ENCODE data around the gene CNGB1.
"Not testable (repeated sequence)": the region's sequence is repeated elsewhere in the genome, so short reads cannot be mapped to it uniquely, and the experiment has no call there.

Gene CNGB1

DNA sequence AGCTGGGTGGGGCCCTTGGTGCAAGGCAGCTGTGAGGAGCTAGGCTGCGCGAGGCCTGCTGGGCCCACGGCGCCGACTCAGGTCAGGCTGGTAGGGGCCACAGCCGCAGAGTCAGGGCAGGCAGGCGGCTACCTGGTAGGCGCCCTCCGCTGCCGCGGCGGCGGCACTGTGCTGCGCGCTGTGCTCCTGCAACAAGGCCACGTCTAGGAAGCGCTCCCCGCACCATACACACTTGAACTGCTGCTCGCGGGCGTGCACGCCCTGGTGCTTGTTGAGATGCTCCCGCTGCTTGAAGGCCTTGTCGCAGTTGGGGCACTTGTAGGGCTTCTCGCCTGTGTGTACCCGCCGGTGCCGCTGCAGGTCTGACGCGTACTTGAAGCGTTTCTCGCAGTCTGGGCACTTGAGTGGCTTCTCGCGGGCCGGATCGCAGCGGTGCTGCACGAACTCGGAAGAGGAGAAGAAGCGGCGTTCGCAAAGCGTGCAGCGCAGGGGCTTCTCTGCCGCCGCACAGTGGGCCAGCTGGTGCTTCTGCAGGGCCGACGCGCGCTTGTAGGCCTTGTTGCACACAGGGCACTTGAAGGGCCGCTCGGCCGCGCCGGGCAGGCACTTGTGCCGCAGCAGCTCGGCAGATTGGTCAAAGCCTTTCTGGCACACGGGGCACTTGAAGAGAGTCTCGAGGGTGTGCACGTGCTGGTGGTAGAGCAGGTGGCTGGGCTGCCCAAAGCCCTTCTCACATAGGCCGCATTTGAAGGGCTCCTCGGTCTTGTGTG is 25.7 kb upstream of the CNGB1 start:
- no peak for DNase-seq

DNA sequence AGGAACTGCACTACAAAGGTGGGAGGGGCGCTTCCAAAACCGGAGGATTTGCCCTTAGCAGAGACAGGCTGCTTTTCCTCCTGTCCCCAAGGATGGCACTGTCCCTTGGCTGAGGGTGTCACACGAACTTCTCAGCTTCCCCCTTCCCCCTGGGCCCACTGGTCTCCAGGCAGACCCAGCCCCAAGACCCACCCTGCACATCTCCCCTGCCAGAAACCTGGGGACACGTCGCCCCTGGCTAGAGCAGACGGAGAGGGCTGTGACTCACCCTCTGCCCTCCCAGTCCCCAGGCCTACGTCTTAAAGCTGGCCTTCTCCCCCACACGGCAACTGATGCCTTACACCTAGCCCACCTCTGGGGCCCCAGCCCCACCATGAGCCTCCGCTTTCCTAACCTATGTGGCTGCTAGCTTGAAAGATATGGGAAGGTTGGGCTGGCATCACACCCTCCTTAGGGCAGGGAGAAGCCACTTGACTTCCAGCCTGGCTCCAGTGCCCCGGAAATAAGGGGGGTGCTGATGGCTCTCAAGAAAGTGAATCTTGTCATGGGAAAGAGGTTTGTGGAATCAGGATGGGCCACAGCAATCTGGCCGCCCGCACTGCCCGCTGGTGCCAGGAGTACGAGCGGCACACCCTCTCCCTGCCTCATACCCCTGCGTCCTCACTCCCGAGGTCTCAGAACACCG is 24.9 kb upstream of the CNGB1 start:
- DNase-seq, result no peak

DNA sequence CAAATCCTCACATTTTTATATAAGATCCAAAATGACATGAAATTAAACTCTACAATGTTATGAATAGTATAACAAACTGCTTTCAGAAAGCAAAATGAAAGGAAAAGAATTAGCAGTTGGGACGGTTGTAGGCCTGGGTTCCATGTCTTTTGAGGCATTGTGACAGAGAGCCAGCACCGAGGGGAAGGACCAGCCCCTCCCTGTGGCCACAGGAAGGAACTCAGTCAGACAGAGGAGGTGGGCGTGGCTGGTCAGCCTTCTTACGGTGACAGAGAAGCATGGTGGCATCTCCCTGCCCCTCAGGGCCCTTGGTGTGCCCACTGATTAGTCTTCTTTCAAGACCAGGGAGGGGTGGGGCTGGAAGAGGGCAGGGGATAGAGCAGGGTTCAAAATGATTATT is 23.9 kb upstream of the CNGB1 start:
- DNase-seq, result peak; percentile 53

DNA sequence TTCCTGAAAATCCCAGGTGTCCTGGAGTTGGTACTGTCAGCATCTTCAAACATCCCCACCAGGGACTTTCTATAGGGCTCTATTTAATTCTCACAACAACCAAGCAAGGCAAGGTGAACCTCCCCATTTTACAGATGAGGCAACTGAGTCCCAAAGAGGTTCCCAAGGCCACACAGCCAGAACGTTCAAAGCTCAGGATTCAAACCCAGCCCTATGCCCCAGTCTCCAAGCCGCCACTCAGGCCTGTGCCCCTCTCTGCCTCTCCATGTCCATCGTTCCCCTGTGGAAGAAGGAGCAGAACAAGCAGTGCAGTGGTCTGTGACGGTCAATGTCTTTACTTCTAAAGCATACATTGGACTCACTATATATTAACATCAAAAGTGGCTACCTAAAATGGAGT is 23.4 kb upstream of the CNGB1 start:
- no peak for DNase-seq

DNA sequence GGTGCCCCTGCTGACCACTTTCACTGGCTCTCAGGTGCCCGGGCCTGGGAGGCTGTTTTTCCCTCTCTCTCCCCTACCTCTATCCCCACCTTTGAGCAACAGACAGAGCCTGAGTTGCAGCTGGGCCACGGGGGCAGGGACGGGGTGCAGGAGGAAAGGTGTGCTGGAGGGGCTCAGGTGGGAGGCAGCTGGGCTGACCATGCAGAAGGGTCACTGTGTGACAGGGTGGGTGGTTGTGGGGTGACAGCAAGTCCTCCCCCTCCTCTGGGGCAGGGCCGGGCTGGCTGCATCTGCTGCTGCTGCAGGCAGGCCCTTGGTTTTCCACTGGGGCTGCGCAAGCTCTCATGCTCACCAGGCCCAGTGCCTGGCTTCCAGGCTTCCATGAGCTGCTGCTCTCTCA is 23.0 kb upstream of the CNGB1 start:
- no peak for DNase-seq

DNA sequence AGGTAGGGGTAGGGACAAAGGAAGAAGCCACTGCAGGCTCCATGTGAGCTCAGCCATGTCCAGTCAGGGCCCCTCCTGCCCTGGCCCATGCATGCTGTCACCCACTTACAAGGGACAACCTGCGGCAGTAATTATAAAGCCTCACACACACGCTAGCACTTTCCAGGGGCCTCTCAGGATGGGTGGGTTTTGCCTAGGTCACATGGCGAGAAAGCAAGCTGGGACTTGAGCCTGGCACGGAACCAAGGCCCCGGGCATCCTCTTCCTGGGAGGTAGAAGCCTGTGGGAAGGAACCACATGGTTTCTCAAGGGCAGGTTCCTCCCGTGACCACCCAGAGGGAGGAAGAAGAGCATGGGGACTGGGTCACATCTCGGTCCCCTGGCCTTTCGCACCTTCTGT is 22.5 kb upstream of the CNGB1 start:
- DNase-seq, result no peak

DNA sequence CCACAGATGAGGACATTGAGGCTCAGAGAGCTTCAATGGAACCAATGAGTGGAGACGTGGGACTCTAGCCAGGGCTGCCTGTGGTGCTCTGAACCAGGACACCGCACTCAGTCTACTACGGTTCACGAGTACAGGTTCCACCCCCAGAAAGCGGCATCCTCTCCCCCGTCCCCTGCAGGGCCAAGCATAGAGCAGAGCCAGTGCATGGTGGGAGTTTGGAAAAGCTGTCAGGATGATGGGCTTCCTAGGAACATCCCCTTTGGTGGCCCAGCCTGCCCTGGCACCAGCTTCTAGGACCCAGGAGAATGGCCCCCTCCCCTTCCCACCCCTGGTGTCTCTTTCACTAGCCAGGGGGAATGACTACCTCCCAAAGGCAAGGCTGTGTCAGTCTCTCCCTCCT is 21.2 kb upstream of the CNGB1 start:
- DNase-seq, result no peak

DNA sequence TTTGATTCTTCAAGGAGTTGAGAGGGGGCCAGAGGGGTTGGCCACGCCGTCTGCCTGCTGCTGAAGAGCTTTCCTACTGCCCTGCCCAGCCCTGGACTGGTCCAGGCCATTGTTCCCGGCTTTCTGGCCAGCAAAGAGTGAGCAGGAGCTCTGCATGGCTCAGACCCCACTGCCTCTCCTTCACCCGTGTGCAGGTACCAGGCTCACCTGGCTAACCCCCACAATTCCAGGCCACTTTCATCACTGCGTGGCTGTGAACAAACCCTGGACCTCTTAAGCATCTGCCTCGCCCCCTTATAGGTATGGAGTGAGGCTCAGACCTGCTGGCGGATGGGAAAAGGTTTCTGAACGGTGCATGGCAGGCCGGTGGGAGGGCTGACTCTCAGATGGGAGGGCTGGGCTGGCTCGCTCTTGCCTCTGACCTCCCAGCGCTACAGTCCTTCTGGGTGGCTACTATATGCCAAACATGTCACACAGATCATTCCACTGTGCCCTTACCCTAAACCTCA is 20.7 kb upstream of the CNGB1 start:
- no peak for DNase-seq

DNA sequence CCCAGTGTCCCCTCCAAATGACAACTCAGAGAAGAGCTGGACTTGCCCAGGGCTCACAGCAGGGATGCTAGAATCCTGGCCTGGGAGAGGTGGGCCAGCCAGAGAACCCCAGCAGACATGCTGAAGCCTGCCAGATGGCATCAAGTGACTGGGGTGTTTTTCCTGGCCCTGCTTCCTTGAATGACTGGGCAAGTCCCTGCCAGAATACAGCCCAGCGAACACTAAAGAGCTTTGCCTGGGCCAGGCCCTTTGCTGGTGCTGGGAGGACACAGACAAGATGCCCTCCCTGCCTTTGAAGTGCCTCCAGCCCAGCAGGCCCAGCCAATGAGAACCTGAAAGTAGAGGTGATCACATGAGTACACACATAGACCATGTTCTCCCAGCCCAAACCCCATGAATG is 18.0 kb upstream of the CNGB1 start:
- no peak for DNase-seq

DNA sequence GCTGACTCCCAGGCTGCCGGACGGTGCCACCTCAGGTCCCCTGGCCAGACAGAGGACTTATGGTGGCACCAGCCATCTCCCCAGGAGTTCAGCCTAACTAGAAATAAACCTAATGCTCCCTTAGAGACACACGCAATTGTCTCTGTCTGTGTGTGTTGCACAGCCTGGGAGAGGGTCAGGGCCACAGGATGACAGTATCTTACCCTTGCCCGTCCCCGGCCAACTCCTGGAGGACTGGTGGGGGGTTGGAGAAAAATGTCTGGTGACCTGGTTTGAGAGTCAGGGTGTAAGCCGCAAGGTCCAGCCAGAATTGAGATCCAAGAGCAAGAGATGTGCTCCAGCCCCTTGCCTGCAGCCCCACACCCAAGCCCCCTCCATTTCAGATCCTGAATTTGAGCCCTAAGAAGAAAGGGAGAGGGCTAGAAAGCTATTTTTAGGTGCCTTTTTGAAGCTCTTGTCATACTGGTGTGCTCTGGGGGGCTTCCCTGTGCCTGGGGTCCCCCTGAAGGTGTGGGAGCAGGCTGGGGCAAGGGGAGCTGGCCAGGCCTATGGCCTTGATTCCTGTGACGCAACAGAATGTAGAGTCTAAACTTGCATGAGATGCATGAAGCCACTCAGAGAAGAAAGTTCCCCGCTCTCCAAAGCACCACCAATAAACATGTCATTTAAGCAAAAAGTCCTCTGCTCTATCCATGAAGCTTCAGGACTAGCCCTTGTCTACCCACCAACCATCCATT is 16.7 kb upstream of the CNGB1 start:
- DNase-seq, result no peak

DNA sequence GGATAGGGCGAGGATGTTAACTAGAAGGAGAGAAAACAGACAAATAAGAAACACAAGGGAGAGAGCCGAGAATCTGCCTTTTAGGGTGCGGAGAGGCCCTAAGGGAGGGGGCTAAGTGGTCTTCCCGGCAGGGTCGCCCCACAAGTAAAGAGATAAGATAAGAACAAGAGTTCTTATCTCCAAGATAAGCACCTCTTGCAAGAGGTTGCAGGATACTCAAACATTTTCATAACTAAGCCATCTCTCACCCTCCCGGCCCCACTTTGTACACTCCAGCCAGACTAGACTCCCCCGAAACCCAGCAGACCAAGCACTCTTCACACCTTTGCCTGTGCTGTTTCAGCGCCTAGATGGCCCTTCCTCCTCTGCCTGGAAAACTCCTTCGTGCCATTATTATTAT is 15.3 kb upstream of the CNGB1 start:
- no peak for DNase-seq

DNA sequence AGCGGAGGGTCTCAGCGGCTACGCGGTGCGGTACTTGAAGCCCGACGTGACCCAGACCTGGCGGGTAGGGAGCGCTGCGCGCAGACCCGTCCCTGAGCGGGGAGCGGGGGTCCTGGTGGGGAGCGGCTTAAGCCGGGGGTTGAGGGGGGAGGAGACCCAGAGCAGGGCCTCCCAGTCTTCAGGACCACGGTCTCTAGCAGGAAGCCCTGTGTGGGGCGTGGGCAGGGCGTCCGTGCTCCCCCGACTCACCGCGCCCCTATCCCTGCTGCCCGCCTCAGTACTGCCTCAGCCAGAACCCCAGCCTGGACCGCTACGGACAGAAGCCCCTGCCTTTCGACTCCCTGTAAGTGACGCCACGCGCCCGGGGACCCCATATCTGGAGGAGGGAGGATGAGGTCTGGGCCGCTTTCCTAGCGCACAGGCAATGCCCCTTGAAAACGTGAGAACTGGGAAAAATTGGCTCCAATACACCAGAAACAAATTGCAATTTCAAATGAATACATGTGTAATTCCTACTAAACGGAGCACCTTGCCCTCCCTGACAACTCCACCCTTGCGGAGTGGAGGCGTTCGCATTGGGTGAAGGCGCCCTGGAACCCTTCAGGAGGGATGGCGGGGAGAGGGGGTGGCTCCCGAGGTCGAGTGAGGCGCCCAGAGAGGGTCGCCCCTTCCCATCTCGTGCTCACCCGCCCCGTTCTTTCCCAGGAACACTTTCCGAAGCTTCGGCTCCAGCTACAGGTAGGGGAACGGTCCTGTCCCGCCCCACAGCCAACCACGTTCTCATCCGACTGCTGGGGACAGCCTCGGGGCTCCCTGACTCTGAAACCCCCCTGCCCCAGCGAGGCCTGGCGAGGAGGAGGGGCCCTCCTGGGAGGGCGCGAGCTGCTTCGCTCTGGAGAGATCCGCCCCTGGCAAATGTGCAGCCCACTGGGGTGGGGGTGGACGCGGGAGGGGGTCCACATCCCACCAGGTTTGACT is 14.6 kb upstream of the CNGB1 start:
- DNase-seq, result no peak

DNA sequence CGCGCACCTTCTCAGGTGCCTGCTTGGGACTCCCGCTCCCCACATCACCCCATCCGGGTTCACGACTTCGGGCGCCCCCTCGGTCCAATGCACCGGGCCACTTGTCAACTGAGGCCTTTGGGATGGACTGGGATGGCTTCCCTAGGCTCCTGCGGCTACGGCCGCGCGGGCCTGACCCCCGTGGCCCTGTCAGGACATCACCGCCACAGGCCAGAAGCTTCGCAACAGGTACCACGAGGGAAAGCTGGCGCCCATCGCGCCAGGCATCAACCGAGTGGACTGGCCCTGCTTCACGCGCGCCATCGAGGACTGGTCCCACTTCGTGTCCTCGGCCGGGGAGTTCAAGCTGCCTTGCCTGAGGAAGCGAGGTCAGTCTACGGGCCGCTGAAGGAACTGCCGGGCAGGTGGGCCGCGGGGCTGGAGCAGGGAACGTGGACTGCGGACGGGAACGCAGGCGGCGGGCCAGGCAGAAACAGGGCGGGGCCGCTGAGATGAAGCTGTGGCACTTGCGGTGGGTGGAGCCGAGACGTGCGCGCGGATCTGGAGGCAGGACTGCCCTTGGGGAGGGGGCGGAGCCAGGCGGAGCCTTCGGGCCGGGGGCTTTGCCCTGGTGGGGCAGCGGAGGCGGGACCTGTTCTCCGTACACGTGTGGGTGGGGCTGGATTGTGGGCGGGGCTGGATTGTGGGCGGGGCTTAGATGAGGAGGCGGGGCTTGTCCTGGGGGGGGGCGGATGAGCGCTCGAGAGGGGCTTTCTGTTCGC is 13.7 kb upstream of the CNGB1 start:
- peak; percentile 91 for DNase-seq

DNA sequence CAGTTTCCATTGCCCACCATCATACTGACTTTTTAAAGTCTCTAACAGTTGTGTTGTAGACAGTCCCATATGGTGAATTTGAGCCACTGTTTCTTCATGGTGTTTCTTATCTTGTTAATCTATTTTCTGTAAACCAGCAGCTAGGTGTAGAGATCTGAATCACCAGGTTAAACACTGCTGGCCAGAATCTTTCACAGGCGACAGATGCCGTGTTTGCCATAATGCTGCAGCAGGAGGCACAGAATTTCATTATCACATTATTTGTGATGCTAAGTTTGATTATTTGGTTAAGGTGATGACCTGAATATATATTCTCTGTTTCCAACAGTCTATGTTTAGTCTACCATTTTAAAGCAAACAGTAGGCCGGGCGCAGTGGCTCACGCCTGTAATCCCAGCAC is 11.5 kb upstream of the CNGB1 start:
- no peak for DNase-seq

DNA sequence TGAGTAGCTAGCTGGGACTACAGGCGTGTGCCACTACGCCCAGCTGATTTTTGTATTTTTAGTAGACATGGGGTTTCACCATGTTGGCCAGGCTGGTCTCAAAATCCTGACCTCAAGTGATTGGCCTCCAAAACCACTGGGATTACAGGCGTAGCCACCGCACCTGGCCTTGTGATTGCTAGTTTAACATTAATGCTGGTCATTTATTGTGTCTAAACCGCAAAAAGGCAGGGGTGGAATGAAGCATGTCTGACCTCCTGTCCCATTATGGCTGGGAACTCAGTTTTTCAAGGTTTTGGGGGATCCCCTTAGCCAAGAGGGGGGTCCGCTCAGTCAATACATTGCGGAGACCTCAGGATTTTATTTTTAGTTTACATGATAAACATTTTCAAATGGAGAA is 10.7 kb upstream of the CNGB1 start:
- DNase-seq, result no peak

DNA sequence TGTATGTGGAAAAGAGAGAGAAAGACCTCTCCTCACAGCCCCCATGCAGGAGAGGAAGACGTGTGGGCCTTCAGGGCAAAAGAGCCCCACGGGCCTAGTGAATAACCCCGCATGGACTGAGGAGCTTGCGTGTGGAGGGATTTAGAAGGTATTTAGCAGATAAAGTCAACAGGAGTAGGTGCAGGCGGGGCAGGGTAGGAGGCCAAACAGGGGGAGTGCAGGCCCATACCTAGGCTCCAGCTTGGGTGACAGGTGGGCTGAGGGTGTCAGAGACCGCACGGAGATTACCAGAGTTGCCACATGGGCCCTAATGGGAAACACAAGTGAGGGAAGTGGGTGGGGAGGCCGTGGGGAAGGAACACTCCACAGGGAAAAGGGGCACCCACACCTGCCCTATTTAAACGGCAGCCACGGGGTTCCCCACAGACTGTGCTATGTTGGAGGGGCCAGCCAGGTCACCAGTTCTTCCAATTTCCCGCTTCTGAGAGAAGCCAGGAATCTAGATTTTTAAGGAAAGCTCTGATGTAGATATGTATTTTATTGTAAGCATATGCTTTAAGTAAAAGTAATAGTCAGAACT is 8.2 kb upstream of the CNGB1 start:
- no peak for DNase-seq

DNA sequence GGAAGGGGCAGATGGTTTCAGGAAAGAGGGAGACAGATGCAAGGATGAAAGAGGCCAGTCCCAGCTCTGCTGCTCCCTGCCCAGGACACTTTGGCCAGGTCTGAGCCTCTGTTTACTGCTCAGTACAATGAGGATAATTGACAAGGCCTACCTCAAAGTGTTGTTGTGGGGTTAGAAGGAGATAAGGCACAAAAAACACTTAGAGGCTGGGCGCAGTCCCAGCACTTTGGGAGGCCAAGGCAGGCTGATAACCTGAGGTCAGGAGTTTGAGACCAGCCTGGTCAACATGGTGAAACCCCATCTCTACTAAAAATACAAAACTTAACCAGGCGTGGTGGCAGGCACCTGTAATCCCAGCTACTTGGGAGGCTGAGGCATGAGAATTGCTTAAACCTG is 7.1 kb upstream of the CNGB1 start:
- DNase-seq, result not testable (repeated sequence)

DNA sequence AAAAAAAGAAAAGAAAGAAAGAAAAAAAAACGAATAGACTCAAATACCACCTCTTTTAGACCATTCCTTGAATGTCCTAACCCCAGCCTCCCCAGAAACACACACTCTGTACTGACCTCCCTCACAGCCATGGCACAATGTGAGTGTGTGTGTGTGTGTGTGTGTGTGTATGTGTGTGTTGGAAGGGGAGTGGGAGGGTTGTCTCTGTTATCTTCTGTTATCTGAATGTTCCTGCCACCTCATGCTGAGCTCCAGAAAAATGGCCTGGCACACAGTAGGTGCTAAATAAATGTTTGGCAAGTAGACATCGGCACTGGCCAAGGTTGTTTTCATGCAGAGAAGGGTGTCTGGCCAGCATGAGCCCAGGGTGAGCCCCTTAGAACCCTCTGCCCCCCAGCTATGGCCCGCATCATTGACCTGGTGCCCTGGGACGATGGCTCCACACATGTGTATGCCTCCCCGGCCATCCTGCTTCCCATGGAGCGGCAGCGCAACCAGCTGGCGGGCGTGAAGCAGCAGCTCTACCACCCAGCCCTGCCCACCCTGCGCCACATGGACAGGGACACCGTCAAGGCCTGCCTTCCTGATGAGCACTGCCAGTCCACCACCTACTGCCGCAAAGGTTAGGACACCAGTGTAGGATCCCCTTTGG is 6.6 kb upstream of the CNGB1 start:
- no peak for DNase-seq

DNA sequence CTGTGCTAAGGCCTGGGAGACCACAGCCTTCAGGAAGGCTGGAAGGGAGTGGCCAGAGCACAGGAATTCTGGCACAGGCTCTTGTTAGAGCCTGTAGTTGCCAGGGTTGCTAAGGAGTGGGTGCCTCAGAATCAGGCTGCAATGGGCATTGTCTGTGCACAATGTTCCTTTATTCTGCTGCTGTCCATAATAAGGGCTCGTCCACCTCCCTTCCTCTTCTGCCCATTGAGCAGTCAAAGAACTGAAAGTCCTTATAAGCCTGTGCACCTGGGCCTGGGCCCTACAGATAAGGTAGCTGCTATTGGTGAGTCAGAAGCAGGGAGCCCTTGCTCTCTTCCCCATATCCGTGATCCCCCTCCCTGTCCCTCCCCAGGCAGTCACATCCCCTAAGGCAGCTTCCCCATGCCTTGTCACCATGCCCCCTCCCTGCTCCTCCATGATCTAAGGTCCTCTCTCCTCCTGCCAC is 5.4 kb upstream of the CNGB1 start:
- no peak for DNase-seq

DNA sequence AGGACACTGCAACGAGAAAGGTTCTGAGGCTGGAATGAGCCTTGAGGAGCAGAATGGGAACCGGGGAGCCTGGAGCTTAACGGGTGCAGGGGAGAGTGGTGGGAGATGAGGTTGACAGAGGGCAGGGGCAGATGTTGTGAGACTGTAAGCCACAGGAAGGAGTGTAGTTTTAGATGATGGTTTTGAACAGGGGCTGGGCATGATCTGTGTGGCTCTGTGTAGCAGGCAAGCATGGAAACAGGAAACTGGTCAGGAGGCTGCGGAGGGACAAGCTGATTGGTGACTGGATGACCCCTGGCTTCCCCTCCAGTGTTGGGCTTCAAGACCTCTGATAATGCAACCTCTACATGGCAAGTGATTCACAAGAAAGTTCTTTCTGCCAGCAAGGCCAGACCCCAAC is 1.4 kb upstream of the CNGB1 start:
- DNase-seq, result no peak

DNA sequence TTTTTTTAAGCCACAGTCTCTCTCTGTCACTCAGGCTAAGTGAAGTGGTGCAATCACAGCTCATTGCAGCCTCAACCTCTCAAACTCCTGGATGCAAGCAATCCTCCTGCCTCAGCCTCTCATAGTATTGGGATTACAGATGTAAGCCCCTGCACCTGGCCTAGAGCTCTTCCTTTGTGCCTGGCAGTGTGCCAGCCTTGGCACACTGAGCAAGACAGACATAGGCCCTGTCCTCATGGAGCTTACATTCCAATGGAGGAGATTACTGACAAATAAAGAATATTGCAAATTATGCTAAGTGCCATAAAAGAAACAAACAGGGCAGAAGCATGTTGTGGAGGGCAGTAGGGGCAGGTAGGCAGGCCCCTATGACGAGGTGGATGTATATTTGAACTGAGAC is 920 bp upstream of the CNGB1 start:
- no peak for DNase-seq

Measured in activated CD4-positive, alpha-beta T cell treated with anti-CD3 and anti-CD28 coated beads, Interleukin-2, Interleukin-6, amounts not matched to agents 100 ng/mL and 50 ng/mL, durations not matched to agents 16 hours and 8 hours (primary cell).